KOPT-K1 (cell line): ENCODE results near the gene CYP2J2.

Source experiments
- H3K27ac ChIP-seq: fragments of 200-600 bp; sonication (generic); 2 replicates; pipeline ENCODE4 v1.5.1; 2016; ENCODE audit warnings: antibody characterized with exemption, mild to moderate bottlenecking, low read depth, low read length; ENCODE audit not compliant: poor library complexity, severe bottlenecking
- H3K36me3 ChIP-seq: fragments of 200-600 bp; sonication (generic); 2 replicates; pipeline ENCODE4 v1.5.1; 2017; ENCODE audit warnings: antibody characterized with exemption, mild to moderate bottlenecking, low read length, moderate library complexity; ENCODE audit not compliant: insufficient read depth
- H3K9me3 ChIP-seq: fragments of 200-600 bp; sonication (generic); 2 replicates; pipeline ENCODE4 v1.5.1; 2017; ENCODE audit warnings: antibody characterized with exemption, low read length, mild to moderate bottlenecking; ENCODE audit not compliant: insufficient read depth, poor library complexity, severe bottlenecking

Gene CYP2J2

DNA sequence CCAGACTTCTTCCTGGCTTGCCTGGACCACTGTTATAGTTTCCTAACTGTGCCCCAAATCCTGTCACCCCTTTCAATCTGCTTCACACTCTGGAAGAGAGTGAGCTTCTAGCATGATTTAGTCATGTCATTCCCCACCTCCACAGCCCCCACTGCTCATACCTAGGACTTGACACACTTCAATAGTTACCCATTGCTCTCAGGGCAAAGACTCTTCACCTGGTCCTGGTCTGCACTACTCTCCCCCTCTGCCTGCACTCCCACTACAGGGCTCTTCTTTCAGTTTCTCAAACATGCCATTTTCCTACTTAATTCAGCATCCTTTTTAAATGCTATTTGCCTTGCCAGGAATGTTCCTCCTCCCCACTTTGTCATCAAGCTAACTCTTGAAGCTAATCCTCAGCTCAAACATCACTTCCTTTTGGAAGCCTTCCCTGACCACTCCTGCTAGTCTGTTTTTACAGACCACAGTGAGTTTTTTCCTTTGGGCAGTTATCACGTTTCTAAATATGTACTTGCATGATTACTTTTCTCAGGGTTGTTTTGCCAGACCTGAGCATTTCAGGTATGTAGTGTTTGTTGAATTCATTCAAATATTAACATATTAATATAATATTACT, 24.7 kb downstream of the CYP2J2 start:
- H3K27ac ChIP-seq: no peak overlapping the region
- no peaks in the 10 kb centered on the region for H3K36me3 ChIP-seq
- no peaks in the 10 kb centered on the region for H3K9me3 ChIP-seq

DNA sequence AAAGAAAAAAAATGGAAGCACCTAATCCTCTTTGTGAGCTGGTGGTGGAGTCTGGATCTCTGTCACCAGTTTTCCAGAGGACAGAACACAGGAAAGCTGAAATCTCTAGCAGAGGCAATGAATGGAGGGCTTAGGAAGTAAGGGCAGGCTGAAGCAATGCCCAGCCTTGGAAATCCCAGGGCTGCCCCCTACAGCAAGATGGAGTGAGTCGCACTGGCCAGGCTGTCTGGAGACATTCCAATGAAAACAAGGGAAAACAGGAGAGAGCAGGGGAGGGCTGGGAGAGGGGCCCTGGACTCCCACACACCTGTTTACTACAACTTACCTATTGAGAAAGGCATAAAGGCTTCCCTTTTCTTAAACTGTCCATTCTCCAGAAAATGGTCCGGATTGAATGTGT, 25.9 kb downstream of the CYP2J2 start:
- Histone ChIP-seq H3K27ac (no peak overlapping the region), H3K36me3 (no peaks in the 10 kb centered on the region), H3K9me3 (no peaks in the 10 kb centered on the region)

DNA sequence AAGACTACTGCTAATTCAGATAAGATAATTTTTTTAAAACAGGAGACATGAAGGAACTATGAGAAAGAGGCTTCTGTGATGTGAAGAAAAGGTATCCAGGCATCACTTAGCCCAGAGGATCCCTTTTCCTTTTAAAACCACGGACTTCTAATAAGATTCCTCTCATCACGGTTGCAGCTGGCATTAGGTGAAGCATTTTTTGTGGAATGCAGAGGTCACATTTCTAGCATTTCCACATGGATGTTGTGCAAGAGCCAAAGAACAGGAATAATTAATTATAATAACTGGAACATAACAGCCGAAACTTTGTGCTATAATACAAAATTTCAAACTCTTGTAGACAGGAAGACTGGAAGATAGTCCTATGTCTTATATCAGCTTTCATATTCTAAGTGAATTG, 27.6 kb downstream of the CYP2J2 start:
- H3K9me3 ChIP-seq: no peaks in the 10 kb centered on the region
- H3K36me3 ChIP-seq: no peaks in the 10 kb centered on the region
- H3K27ac ChIP-seq: no peak overlapping the region

DNA sequence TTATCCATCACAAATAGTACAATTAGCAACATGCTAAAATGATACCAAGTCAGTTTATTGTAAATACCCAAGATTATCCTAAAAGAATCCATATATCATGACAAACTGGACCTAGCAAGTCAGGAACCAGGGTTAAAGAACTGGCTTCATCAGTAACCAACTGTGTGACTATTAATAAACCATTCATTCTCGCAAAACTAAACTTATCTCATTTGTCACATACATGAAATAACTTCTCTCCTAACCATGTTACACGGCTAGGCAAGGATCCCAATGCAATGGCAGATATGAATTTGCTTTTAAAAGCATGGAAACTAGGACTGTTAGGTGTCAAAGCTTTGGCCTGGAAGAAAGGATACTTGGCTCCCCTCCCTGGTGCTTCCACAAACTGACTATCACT, 29.4 kb downstream of the CYP2J2 start:
- Histone ChIP-seq H3K9me3 (no peaks in the 10 kb centered on the region), H3K27ac (no peak overlapping the region), H3K36me3 (no peaks in the 10 kb centered on the region)

DNA sequence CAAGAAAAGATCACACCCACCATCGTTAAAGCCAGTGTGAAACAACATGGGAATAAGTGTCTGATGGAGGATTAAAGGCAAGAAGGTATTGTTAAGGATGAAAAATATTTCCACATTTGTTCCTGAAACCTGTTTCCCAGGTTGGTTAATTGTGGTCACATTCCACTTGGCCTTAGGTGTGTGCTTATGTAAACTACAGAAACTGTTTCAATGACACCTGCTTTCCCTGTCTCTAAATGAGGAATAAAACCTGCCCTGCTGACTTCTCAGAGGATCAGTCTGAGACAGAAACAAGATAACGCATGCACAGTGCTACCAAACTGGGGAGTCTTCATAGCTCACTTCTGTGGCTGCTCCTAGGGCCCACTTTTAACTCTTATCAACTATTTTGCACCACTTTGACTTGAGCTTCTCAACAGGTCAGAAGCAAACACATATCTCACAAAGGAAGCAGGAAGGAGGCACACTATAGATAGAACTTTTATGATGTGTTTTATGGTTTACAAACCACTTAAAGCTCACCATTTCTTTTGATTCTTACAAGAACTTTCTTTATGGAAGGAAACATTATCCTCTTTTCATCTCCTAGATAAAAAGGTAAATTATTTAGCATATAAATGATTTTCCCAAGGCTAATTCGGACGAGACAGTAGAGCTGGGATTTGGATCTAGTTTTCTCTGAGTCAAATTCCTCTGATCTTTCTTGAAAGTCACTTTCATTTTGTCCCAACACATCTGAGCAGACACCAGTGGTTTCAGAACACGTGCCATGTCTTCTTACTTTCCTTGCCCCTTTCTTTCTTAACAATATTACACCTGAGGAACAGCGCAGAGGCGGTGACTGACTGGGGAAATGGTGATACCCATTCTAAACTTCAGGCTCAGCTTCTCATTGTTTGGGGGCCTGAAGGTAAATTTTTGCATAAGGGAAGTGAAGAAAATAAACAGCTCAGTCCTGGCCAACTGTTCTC, 33.4 kb downstream of the CYP2J2 start:
- Histone ChIP-seq H3K9me3 (peaks cover 3% of the 10 kb centered on the region), H3K36me3 (no peaks in the 10 kb centered on the region), H3K27ac (no peak overlapping the region)

DNA sequence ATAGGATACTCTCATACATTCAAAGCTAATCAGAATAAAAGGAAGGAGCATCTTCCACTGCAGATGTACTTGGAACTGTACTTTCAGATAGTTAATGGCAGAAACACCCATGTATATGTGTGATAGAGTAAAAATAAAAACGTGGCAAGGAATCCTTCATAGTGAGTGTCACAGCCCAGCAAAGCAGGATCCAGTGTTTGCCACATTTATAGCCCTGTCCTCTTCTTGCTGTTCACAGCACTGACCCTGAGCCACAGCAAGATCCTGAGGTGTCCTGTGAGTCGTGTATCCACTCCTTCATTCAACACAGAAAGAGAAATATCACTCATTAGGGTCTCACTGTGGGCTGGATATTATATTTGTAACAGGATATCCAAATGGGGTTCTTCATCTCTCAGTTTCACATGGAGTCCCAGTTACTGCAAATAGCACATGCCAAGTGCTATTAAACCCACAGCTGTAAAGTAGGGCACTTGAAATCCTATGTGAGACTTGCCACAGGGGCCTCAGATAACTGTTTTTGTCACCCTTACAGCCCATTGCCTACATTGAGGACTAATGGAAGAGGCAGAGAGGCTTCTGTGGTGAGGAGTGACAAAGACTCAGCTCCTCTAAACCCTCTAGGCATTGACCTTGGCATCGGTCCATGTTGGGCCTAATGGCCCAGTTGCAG, 41.3 kb downstream of the CYP2J2 start:
- H3K36me3 ChIP-seq: no peaks in the 10 kb centered on the region
- H3K27ac ChIP-seq: no peak overlapping the region
- H3K9me3 ChIP-seq: peaks cover 6% of the 10 kb centered on the region

DNA sequence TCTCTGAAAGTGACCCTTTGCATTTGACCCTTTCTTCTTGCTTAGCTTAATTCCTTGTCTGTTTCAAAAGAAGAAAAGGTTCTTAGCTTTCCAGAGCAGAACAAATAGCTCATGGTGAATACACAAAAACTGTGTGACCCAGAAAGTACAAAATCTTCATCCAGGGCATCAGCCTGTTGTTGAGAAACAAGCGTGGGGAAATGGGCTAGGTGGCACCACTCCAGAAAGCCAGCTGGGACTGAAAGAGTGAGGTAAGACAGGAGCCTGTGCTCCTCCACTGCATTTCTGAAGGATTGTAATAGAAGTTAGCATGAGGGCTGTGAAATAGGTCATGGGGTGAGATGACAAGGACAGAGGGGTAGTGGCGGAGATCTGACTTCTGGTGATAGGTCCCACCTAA, 45.8 kb downstream of the CYP2J2 start:
- no peaks in the 10 kb centered on the region for H3K36me3 ChIP-seq
- H3K9me3 ChIP-seq: no peaks in the 10 kb centered on the region
- H3K27ac ChIP-seq: no peak overlapping the region

DNA sequence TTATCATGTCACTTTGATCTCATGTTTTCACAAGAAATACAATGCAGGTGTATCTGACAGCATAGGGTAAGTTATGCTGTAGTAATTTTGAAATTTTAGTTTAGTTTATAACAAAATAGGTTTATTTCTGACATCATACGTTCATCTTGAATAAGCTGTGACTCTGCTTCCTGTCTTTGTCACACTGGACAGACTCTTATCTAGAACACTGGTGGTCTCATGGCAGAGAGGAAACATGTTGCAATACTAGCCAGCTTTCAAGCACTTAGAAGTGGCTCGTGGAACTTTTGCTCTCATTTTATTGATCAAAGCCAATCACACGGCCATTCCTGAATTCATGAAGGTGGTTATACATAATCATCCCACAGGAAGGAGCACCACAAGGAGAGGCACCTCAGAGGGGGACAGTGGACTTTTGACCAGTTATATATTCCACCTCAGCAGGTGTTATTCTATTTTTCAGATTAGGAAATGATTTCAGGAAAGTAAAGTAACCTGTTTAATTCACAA, 46.5 kb downstream of the CYP2J2 start:
- Histone ChIP-seq H3K27ac (no peak overlapping the region), H3K36me3 (no peaks in the 10 kb centered on the region), H3K9me3 (no peaks in the 10 kb centered on the region)

DNA sequence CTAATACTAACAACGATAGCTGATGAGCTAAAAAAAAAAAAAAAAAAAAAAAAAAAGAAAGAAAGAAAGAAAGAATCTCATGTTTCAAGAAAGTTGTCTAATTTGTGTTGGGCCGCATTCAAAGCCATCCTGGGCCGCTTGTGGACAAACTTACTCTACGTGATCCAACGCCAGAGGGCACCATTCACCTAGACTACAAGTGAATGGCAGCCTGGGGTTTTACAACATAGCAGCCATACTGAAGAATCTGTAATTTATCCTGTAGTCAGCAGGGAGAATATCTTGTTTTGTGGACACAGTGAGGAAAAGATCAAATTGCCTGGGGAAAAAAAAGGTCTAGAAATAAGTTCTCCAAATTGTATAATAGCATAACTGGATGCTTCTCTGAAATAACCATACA, 47.0 kb downstream of the CYP2J2 start:
- no peaks in the 10 kb centered on the region for H3K36me3 ChIP-seq
- H3K27ac ChIP-seq: no peak overlapping the region
- no peaks in the 10 kb centered on the region for H3K9me3 ChIP-seq

DNA sequence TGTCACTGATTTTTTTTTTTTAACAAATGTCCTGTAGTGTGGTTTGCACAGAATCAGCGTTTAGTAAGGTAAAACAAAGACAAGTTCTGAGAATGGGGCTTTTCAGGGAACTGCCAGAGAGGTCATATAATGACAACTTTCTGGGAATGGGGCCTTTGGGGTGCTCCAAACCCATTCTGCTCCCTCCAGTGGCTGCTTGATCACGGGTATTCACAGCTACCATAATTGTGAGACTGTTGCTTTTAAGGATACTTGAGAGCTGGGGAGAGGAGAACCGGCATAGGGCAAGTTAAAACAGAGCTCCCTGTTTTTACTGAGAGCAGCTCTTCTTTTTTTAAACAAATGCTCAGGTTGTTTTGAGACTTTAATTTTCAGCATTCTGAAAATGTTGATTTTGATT, 48.2 kb downstream of the CYP2J2 start:
- Histone ChIP-seq H3K36me3 (no peaks in the 10 kb centered on the region), H3K9me3 (no peaks in the 10 kb centered on the region), H3K27ac (no peak overlapping the region)

DNA sequence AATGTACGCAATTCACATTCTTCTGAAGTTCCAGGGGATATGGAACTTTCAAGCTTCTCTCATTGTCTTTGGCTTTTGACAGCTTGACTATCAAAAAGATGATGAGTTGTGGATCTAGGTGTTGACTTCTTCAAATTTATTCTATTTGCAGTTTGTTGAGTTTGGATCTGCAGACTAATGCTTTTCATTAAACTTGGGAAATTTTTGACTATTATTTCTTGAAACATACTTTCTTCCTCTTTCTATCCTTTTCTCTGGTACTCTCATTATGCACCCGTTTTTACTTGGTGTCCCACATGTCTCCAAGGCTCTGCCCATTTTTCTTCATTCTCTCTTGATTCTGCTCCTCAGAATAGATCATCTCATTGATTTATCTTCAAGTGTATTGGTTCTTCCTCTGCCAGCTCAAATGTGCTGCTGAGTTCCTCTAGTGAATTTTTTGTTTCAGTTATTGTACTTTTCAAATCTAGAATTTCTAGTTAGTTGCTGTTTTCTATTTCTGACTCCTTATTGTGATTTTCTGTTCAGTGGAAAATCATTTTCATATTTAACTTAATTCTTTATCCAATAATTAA, 49.4 kb downstream of the CYP2J2 start:
- no peaks in the 10 kb centered on the region for H3K9me3 ChIP-seq
- no peak overlapping the region for H3K27ac ChIP-seq
- no peaks in the 10 kb centered on the region for H3K36me3 ChIP-seq

DNA sequence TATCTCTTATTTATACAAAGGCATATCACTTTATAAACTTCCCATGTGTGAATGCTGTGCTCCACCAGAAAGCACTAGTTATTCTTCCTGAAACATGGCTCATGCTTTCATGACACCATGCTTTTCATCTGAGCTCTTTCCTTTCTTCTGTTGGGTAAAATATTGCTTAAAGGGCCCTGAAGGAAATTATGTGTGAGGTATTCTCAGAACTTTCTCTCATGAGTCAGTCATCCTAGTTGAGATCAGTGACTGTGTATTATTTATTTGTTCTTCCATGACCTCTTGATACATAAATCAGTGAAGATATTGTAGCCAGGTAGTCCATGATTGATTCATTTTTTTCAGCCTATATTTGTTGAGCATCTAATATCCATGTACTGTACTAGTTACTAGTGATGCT, 54.8 kb downstream of the CYP2J2 start:
- H3K36me3 ChIP-seq: no peaks in the 10 kb centered on the region
- H3K9me3 ChIP-seq: no peaks in the 10 kb centered on the region
- H3K27ac ChIP-seq: no peak overlapping the region

DNA sequence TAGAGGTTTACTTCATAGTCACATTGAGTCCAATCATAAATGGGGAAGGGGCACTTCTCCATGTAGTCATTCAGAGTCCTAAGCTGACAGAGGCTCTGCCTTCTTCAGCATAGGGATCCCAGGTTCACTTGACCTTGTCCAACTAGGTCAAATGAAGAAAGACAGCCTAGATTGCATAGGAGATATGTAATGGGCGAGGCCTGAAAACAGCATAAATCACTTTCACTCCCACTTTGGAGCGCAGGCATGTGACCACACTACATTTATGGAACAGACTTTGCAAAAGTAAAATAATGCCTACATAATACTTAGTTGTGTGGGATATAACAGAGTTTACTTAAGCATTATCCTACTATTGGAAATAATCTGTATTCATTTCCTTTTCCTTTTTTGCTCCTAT, 60.1 kb downstream of the CYP2J2 start:
- Histone ChIP-seq H3K36me3 (no peaks in the 10 kb centered on the region), H3K27ac (no peak overlapping the region), H3K9me3 (no peaks in the 10 kb centered on the region)

DNA sequence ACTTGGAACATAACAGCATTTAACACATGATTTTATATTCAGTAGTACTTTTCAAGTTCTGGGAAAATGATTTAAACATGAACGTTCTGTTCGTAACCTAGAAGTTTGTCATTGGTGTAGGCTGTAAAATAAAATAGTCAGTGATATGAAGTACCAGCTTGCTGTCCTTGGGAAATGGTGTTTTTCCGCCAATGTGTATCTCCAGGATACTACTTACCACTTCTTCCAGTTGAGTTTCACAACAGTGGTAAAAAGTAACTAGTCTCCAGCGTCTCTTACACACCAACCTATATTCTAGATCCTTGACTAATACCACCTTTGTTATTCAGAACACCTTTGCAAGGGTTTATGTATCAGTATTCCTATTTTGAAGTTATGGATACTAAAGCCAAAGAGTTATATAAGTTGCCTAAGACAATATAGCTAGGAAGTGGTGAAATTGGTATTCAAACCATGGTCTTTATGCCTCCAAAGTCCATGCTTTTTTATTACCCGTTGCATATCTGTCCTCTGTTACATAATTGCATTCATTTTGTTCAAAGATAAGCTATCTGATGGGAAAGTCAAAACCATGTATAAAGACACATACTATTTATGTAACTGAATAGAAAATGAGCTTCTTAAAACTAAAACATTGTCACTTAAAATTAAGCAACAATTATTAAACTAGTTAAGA, 68.8 kb downstream of the CYP2J2 start:
- Histone ChIP-seq H3K27ac (no peak overlapping the region), H3K36me3 (no peaks in the 10 kb centered on the region)

More for the DNA sequence above, 68.8 kb downstream of the CYP2J2 start:
- no peaks in the 10 kb centered on the region for H3K9me3 ChIP-seq
